ENCODE data around the gene RCN2.

DNA sequence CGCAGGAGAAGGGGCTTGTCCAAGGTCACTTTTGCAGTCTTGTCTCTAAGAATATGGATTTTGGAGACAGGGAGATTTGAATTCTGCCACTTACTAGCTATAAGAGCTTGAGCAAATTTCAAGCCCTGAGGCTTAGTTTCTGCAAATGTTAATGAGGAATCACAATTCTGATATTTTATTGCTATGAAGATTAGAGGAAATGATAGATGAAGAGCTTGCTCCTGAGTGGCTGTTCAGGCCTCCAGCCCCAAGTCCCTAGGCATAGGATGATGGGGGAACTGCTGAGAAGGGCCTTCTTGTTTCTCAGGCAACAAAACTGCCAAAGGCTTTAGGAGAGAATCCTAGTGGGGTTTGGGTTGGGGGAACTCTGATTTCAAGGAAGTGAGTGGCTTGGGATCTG lies 44.6 kb downstream of the RCN2 start:
- TF ChIP-seq EZH2 (IDR thresholded peaks at IDR 0.05) (no peak), POLR2AphosphoS5 (IDR thresholded peaks at IDR 0.05; ENCODE audit: borderline replicate concordance, low read depth, low read length) (no peak), FOXP2 (optimal IDR thresholded peaks at IDR 0.05; ENCODE audit: control extremely low read depth, extremely low read length, insufficient read depth) (no peak)
